HEK293 (cell line): ENCODE results near the gene GPR63.

Experiments
- EGR2 ChIP-seq: fragments of 450-650 bp; formaldehyde crosslinking; IDR thresholded peaks from 2 replicates; pipeline ENCODE4 v1.5.1; 2016; ENCODE audit warnings: low read depth, missing biosample characterization, missing genetic modification characterization
- FEZF1 ChIP-seq: fragments of 450-650 bp; formaldehyde crosslinking; IDR thresholded peaks from 2 replicates; pipeline ENCODE4 v1.5.1; 2016; ENCODE audit warnings: missing biosample characterization, missing genetic modification characterization
- GLI2 ChIP-seq: fragments of 450-650 bp; formaldehyde crosslinking; IDR thresholded peaks from 2 replicates; pipeline ENCODE4; 2017; ENCODE audit warnings: missing biosample characterization, missing genetic modification characterization, low read depth, borderline replicate concordance
- KLF9 ChIP-seq: fragments of 450-650 bp; formaldehyde crosslinking; IDR thresholded peaks from 2 replicates; pipeline ENCODE4 v1.5.1; 2016; ENCODE audit warnings: missing biosample characterization, missing genetic modification characterization, low read depth
- SP7 ChIP-seq: fragments of 450-650 bp; formaldehyde crosslinking; IDR thresholded peaks from 2 replicates; pipeline ENCODE4 v1.5.1; 2016; ENCODE audit warnings: missing biosample characterization, missing genetic modification characterization
- ZBTB21 ChIP-seq: fragments of 450-650 bp; formaldehyde crosslinking; IDR thresholded peaks from 2 replicates; pipeline ENCODE4 v1.5.1; 2017; ENCODE audit warnings: missing biosample characterization, missing genetic modification characterization
- ZFP41 ChIP-seq: fragments of 450-650 bp; formaldehyde crosslinking; IDR thresholded peaks from 2 replicates; pipeline ENCODE4 v1.5.1; 2016; ENCODE audit warnings: missing biosample characterization, missing genetic modification characterization, borderline replicate concordance
- ZIC2 ChIP-seq: fragments of 450-650 bp; formaldehyde crosslinking; IDR thresholded peaks from 2 replicates; pipeline ENCODE4 v1.5.1; 2016; ENCODE audit warnings: missing biosample characterization, missing genetic modification characterization
- ZNF155 ChIP-seq: fragments of 450-650 bp; formaldehyde crosslinking; IDR thresholded peaks from 2 replicates; pipeline ENCODE4 v1.5.1; 2016; ENCODE audit warnings: missing biosample characterization, missing genetic modification characterization
- ZNF223 ChIP-seq: fragments of 450-650 bp; formaldehyde crosslinking; IDR thresholded peaks from 2 replicates; pipeline ENCODE4 v1.5.1; 2016; ENCODE audit warnings: missing biosample characterization, missing genetic modification characterization
- ZNF23 ChIP-seq: fragments of 450-650 bp; formaldehyde crosslinking; IDR thresholded peaks from 2 replicates; pipeline ENCODE4 v1.5.1; 2016; ENCODE audit warnings: missing biosample characterization, missing genetic modification characterization, borderline replicate concordance
- ZNF248 ChIP-seq: fragments of 450-650 bp; formaldehyde crosslinking; IDR thresholded peaks from 2 replicates; pipeline ENCODE4 v1.5.1; 2017; ENCODE audit warnings: missing biosample characterization, missing genetic modification characterization
- ZNF404 ChIP-seq: fragments of 450-650 bp; formaldehyde crosslinking; IDR thresholded peaks from 2 replicates; pipeline ENCODE4 v1.5.1; 2017; ENCODE audit warnings: missing biosample characterization, missing genetic modification characterization
- ZNF416 ChIP-seq: fragments of 450-650 bp; formaldehyde crosslinking; IDR thresholded peaks from 2 replicates; pipeline ENCODE4 v1.5.1; 2016; ENCODE audit warnings: missing biosample characterization, missing genetic modification characterization
- ZNF433 ChIP-seq: fragments of 450-650 bp; formaldehyde crosslinking; IDR thresholded peaks from 2 replicates; pipeline ENCODE4 v1.5.1; 2016; ENCODE audit warnings: missing biosample characterization, missing genetic modification characterization, low read depth
- ZNF473 ChIP-seq: fragments of 450-650 bp; formaldehyde crosslinking; IDR thresholded peaks from 2 replicates; pipeline ENCODE4 v1.5.1; 2017; ENCODE audit warnings: missing biosample characterization, missing genetic modification characterization
- ZNF501 ChIP-seq: fragments of 450-650 bp; formaldehyde crosslinking; IDR thresholded peaks from 2 replicates; pipeline ENCODE4 v1.5.1; 2016; ENCODE audit warnings: missing biosample characterization, missing genetic modification characterization
- ZNF560 ChIP-seq: fragments of 450-650 bp; formaldehyde crosslinking; IDR thresholded peaks from 2 replicates; pipeline ENCODE4 v1.5.1; 2017; ENCODE audit warnings: missing biosample characterization, missing genetic modification characterization, borderline replicate concordance
- ZNF76 ChIP-seq: fragments of 450-650 bp; formaldehyde crosslinking; IDR thresholded peaks from 2 replicates; pipeline ENCODE4; 2016; ENCODE audit warnings: low read depth, missing biosample characterization, missing genetic modification characterization, borderline replicate concordance
- TF ChIP-seq, protein P1 (sequence below): fragments of 450-650 bp; formaldehyde crosslinking; IDR thresholded peaks from 2 replicates; pipeline ENCODE4 v1.5.1; 2017; ENCODE audit warnings: missing biosample characterization, missing genetic modification characterization
- TF ChIP-seq, protein P2 (sequence below): fragments of 450-650 bp; formaldehyde crosslinking; IDR thresholded peaks from 2 replicates; pipeline ENCODE4 v1.5.1; 2017; ENCODE audit warnings: missing biosample characterization, missing genetic modification characterization
- TF ChIP-seq, protein P3 (sequence below): fragments of 450-650 bp; formaldehyde crosslinking; IDR thresholded peaks from 2 replicates; pipeline ENCODE4 v1.5.1; 2016; ENCODE audit warnings: missing biosample characterization, missing genetic modification characterization
- TF ChIP-seq, protein P4 (sequence below): fragments of 450-650 bp; formaldehyde crosslinking; IDR thresholded peaks from 2 replicates; pipeline ENCODE4 v1.5.1; 2016; ENCODE audit warnings: missing biosample characterization, missing genetic modification characterization
- TF ChIP-seq, protein P5 (sequence below): fragments of 450-650 bp; formaldehyde crosslinking; conservative IDR thresholded peaks from 2 replicates; pipeline ENCODE4 v1.5.1; 2016; ENCODE audit warnings: low read depth, missing biosample characterization, missing genetic modification characterization
- TF ChIP-seq, protein P6 (sequence below): fragments of 450-650 bp; IDR thresholded peaks from 2 replicates; pipeline ENCODE4 v1.5.1; 2018; ENCODE audit warnings: missing biosample characterization, missing genetic modification characterization
- TF ChIP-seq, protein P7 (sequence below): fragments of 450-650 bp; IDR thresholded peaks from 2 replicates; pipeline ENCODE4 v1.5.1; 2018; ENCODE audit warnings: missing biosample characterization, mild to moderate bottlenecking, missing genetic modification characterization

GPR63 gene

DNA sequence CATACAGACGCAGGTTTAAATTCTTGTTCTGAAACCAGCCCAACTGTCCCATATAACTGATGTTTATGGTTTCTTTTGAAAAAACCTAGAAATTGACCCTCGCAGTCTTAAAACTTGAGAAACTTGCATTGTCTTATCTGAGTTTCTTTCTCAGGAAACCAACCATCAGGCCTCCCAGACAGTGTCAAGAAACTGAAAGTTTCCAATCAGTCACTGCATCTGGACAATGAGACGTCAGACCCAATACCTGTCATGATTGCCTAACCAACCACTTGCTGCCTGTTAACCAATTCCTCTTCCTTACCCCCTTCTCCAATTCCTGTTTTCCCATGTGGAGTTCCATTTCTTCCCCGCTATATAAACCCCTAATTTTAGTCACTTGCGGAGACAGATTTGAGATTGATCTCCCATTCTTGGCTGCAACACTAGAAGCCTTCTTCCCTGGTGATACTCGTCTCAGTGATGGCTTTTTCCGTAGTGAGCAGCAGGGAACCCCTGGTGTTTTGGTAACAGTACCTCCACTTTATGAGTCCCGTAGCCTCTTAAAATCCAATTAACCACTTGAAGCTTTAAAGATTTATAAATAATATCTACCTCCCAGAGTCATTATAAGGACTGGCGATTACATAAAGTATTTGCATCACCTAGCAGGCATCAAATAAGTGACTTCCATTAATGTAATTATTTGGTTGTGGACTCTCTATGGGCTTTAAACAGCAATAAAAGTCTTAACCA lies 49.3 kb downstream of the GPR63 start (continued):
- TF ChIP-seq, protein P1, sequence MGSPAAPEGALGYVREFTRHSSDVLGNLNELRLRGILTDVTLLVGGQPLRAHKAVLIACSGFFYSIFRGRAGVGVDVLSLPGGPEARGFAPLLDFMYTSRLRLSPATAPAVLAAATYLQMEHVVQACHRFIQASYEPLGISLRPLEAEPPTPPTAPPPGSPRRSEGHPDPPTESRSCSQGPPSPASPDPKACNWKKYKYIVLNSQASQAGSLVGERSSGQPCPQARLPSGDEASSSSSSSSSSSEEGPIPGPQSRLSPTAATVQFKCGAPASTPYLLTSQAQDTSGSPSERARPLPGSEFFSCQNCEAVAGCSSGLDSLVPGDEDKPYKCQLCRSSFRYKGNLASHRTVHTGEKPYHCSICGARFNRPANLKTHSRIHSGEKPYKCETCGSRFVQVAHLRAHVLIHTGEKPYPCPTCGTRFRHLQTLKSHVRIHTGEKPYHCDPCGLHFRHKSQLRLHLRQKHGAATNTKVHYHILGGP (tag by site-specific recombination), result 0 out of 2 replicates have a peak, but pooled peaks have one; percentile 13
- TF ChIP-seq ZFP41 (tag by site-specific recombination) (no peak), ZNF223 (no peak), ZNF155 (tag by site-specific recombination) (no peak), ZNF501 (tag by site-specific recombination) (no peak), ZNF560 (tag by site-specific recombination) (no peak), ZNF23 (no peak), ZNF404 (no peak), GLI2 (tag by site-specific recombination) (no peak), FEZF1 (tag by site-specific recombination) (peak; percentile 86), ZBTB21 (no peak), ZNF433 (tag by site-specific recombination) (no peak), ZNF473 (tag by site-specific recombination) (no peak), ZNF248 (tag by site-specific recombination) (no peak), ZNF76 (tag by site-specific recombination) (no peak), SP7 (tag by site-specific recombination) (no peak), ZNF416 (tag by site-specific recombination) (no peak), ZIC2 (tag by site-specific recombination) (peak; percentile 88), KLF9 (tag by site-specific recombination) (no peak), EGR2 (tag by site-specific recombination) (no peak)
- TF ChIP-seq, protein P2, sequence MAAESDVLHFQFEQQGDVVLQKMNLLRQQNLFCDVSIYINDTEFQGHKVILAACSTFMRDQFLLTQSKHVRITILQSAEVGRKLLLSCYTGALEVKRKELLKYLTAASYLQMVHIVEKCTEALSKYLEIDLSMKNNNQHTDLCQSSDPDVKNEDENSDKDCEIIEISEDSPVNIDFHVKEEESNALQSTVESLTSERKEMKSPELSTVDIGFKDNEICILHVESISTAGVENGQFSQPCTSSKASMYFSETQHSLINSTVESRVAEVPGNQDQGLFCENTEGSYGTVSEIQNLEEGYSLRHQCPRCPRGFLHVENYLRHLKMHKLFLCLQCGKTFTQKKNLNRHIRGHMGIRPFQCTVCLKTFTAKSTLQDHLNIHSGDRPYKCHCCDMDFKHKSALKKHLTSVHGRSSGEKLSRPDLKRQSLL (tag by site-specific recombination), result no peak
- TF ChIP-seq, protein P3, sequence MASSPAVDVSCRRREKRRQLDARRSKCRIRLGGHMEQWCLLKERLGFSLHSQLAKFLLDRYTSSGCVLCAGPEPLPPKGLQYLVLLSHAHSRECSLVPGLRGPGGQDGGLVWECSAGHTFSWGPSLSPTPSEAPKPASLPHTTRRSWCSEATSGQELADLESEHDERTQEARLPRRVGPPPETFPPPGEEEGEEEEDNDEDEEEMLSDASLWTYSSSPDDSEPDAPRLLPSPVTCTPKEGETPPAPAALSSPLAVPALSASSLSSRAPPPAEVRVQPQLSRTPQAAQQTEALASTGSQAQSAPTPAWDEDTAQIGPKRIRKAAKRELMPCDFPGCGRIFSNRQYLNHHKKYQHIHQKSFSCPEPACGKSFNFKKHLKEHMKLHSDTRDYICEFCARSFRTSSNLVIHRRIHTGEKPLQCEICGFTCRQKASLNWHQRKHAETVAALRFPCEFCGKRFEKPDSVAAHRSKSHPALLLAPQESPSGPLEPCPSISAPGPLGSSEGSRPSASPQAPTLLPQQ (tag by site-specific recombination), result no peak
- TF ChIP-seq, protein P4, sequence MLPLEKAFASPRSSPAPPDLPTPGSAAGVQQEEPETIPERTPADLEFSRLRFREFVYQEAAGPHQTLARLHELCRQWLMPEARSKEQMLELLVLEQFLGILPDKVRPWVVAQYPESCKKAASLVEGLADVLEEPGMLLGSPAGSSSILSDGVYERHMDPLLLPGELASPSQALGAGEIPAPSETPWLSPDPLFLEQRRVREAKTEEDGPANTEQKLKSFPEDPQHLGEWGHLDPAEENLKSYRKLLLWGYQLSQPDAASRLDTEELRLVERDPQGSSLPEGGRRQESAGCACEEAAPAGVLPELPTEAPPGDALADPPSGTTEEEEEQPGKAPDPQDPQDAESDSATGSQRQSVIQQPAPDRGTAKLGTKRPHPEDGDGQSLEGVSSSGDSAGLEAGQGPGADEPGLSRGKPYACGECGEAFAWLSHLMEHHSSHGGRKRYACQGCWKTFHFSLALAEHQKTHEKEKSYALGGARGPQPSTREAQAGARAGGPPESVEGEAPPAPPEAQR (tag by site-specific recombination), result no peak
- TF ChIP-seq, protein P5, sequence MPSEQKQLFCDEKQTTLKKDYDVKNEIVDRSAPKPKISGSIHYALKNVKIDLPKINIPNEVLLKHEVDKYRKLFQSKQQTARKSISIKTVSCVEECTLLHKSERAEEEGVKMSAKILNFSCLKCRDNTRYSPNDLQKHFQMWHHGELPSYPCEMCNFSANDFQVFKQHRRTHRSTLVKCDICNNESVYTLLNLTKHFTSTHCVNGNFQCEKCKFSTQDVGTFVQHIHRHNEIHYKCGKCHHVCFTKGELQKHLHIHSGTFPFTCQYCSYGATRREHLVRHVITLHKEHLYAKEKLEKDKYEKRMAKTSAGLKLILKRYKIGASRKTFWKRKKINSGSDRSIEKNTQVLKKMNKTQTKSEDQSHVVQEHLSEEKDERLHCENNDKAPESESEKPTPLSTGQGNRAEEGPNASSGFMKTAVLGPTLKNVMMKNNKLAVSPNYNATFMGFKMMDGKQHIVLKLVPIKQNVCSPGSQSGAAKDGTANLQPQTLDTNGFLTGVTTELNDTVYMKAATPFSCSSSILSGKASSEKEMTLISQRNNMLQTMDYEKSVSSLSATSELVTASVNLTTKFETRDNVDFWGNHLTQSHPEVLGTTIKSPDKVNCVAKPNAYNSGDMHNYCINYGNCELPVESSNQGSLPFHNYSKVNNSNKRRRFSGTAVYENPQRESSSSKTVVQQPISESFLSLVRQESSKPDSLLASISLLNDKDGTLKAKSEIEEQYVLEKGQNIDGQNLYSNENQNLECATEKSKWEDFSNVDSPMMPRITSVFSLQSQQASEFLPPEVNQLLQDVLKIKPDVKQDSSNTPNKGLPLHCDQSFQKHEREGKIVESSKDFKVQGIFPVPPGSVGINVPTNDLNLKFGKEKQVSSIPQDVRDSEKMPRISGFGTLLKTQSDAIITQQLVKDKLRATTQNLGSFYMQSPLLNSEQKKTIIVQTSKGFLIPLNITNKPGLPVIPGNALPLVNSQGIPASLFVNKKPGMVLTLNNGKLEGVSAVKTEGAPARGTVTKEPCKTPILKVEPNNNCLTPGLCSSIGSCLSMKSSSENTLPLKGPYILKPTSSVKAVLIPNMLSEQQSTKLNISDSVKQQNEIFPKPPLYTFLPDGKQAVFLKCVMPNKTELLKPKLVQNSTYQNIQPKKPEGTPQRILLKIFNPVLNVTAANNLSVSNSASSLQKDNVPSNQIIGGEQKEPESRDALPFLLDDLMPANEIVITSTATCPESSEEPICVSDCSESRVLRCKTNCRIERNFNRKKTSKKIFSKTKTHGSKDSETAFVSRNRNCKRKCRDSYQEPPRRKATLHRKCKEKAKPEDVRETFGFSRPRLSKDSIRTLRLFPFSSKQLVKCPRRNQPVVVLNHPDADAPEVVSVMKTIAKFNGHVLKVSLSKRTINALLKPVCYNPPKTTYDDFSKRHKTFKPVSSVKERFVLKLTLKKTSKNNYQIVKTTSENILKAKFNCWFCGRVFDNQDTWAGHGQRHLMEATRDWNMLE (tag by site-specific recombination), result no peak
- TF ChIP-seq, protein P6, sequence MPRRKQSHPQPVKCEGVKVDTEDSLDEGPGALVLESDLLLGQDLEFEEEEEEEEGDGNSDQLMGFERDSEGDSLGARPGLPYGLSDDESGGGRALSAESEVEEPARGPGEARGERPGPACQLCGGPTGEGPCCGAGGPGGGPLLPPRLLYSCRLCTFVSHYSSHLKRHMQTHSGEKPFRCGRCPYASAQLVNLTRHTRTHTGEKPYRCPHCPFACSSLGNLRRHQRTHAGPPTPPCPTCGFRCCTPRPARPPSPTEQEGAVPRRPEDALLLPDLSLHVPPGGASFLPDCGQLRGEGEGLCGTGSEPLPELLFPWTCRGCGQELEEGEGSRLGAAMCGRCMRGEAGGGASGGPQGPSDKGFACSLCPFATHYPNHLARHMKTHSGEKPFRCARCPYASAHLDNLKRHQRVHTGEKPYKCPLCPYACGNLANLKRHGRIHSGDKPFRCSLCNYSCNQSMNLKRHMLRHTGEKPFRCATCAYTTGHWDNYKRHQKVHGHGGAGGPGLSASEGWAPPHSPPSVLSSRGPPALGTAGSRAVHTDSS (tag by site-specific recombination), result no peak
- TF ChIP-seq, protein P7, sequence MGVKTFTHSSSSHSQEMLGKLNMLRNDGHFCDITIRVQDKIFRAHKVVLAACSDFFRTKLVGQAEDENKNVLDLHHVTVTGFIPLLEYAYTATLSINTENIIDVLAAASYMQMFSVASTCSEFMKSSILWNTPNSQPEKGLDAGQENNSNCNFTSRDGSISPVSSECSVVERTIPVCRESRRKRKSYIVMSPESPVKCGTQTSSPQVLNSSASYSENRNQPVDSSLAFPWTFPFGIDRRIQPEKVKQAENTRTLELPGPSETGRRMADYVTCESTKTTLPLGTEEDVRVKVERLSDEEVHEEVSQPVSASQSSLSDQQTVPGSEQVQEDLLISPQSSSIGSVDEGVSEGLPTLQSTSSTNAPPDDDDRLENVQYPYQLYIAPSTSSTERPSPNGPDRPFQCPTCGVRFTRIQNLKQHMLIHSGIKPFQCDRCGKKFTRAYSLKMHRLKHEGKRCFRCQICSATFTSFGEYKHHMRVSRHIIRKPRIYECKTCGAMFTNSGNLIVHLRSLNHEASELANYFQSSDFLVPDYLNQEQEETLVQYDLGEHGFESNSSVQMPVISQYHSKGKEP, result no peak
